GM12873 (cell line): ENCODE results near the gene BMP8A.

Experiments used
- CTCF ChIP-seq: IDR thresholded peaks from 2 replicates; pipeline ENCODE4 v1.5.1; 2012; ENCODE audit warnings: low read depth, mild to moderate bottlenecking, moderate library complexity, low read length, control low read depth; ENCODE audit not compliant: insufficient read depth; ENCODE audit errors: missing control alignments

The BMP8A gene

GRCh38 chr1:39509360-39510009 lies 18.0 kb downstream of the BMP8A start:
- TF ChIP-seq CTCF: no peak

DNA sequence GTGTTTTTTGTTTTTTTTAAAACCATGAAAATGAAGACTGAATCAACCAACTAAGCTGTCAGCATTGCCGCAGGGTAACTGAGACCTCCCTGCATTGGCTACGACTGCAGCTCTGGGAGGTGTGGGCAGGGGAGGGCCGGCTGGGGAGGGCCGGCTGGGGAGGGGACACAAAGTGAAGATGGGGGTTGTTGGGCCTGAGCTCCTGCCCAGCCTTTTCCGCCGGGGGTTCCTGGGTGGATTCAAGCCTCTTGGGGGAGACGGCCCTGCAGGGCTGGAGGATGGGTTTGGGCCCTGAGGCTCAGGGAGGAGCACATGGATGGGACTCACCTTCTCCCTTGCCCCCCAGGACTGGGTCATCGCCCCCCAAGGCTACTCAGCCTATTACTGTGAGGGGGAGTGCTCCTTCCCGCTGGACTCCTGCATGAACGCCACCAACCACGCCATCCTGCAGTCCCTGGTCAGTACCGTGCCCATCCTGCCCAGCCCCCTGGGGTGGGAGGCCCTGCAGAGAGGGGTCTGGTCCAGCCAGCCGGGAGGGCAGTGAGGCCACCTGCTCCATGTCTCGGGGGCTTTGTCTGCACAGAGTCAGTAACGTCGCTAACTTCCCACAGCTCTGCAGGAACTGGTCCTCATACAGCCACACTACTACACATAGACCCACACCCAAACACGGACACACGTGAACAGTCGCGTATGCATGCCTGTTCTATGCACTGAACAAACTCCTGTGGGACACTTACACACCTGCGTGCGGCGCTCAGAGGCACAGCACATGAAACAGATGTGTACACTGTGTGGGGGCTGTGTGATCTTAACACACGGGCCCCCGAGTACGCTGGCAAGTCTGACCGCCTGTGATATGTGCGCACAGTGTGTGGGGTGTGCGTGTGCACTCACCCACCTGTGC lies 31.5 kb downstream of the BMP8A start:
- TF ChIP-seq CTCF: no peak

DNA sequence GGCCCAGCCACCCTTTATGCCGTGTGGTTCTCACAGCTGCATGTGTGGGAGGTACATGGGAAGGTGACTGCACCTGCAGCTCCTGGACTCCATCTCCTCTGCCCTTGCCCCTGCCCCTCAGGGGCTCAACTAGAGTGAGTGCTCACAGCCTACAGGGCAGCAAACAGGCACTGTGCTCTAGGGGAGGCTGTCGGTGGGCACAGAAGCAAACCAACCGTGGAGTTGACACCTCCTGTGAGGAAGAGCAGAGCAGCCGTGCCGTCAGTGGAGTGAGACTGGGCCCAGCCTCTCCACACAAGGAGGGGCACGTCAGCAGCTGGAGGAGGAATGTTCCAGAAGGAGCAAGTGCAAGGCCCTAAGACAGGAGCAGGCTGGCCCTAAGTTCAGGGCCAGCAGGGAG lies 32.7 kb downstream of the BMP8A start:
- no peak for TF ChIP-seq CTCF

GRCh38 chr1:39524591-39525365 lies 33.3 kb downstream of the BMP8A start:
- no peak for TF ChIP-seq CTCF

DNA sequence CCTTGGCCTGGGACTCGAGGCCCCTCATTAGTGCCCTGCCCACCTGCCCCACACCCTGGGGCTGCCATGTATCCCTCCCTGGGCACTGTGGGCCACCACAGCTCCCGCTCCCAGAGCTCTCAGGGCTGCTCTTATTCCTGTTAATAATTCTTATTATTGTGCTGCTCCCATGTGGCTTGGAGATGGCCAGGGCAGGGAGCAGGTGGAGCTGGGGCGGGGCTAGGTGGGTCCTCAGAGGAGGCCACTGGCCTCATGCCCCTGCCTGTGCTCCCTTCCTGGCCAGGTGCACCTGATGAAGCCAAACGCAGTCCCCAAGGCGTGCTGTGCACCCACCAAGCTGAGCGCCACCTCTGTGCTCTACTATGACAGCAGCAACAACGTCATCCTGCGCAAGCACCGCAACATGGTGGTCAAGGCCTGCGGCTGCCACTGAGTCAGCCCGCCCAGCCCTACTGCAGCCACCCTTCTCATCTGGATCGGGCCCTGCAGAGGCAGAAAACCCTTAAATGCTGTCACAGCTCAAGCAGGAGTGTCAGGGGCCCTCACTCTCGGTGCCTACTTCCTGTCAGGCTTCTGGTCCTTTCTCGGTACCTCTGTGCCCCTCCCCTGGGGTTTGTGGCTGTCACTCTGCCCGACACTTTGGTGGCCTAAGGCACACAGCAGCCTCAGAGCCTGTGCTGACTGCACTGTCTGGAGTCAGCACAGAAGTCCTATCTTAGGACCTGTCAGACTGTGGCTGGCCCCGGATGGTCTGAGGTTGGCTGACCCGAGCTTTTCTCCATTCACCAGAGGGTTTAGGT lies 34.1 kb downstream of the BMP8A start:
- TF ChIP-seq CTCF: no peak

DNA sequence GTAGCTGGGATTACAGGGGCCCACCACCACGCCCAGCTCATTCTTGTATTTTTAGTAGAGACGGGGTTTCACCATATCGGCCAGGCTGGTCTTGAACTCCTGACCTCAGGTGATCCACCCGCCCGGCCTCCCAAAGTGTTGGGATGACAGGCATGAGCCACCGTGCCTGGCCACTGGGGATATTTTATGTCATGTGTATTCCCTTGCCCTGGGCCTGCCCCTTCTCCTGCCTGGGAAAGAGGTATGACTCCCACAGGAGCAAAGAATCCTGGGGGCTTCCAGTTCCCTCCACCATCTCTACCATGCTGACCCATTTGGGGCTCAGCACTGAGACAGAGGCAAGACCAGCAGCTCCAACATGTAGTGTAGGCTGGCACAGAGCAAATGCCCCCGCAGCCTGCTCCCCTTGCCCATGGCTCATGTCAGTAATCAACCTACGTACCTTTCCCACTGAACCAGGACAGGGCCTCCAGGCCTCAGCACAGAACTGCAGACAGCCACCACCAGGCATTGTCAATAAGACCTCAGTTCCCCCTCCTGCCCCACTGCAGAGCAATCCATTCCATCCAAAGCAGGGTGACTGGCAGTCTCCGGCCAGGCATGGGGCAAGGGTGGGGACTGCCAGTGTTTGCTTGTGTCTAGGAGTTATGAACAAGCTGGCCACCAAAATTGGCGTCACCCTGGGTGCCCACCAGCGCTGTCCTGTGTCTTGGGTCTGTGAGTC lies 35.2 kb downstream of the BMP8A start:
- no peak for TF ChIP-seq CTCF
